DMS153 treated with DMSO at 0.1 percent for 48 hours (cell line): ENCODE data around the gene BCL3.
"Not testable (repeated sequence)": the region's sequence is repeated elsewhere in the genome, so short reads cannot be mapped to it uniquely, and the experiment has no call there.

Experiments
- DNase-seq: peaks from one replicate; lab custom pipeline; 2025; ENCODE audit not compliant: unreplicated experiment; lab: John Stamatoyannopoulos, UW

The BCL3 gene, protein sequence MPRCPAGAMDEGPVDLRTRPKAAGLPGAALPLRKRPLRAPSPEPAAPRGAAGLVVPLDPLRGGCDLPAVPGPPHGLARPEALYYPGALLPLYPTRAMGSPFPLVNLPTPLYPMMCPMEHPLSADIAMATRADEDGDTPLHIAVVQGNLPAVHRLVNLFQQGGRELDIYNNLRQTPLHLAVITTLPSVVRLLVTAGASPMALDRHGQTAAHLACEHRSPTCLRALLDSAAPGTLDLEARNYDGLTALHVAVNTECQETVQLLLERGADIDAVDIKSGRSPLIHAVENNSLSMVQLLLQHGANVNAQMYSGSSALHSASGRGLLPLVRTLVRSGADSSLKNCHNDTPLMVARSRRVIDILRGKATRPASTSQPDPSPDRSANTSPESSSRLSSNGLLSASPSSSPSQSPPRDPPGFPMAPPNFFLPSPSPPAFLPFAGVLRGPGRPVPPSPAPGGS

GRCh38 chr19:44748426-44749254 is at the start of gene BCL3:
TSS of gene BCL3 (plus strand) at chr19:44748708. CDS start at chr19:44748791, 83 bp downstream.
- DNase-seq: no peak

DNA sequence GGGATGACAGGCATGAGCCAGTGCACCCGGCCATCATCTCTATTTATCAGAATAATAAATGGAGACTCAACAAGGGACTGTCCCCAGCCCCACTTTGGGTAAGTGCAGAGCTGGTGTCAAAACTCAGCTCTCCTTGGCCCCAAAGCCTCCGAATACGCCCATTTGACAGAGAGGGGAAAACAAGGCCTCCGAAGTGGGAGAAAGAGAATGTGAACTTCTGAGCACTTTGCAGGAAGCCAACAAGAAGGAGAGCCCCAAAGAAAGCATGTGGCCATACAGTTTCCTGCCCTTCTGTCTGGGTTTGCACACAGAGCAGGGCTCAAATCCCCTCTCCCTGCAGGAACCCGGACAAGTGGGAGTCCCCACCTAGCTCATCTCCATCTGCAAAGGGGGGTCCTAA is 48.0 kb upstream of the BCL3 start:
- no peak for DNase-seq

GRCh38 chr19:44701228-44701627 is 47.3 kb upstream of the BCL3 start:
- no peak for DNase-seq

GRCh38 chr19:44702551-44703176 is 45.8 kb upstream of the BCL3 start:
- DNase-seq: no peak

- no peak for DNase-seq
Observed at GRCh38 chr19:44703336-44704078, 45.0 kb upstream of the BCL3 start.

- no peak for DNase-seq
Observed at GRCh38 chr19:44704982-44705381, 43.5 kb upstream of the BCL3 start.

- no peak for DNase-seq
Observed at GRCh38 chr19:44705502-44706010, 43.0 kb upstream of the BCL3 start.

- no peak for DNase-seq
Observed at GRCh38 chr19:44706506-44707236, 41.8 kb upstream of the BCL3 start.

- no peak for DNase-seq
Observed at GRCh38 chr19:44707794-44708193, 40.7 kb upstream of the BCL3 start.

- DNase-seq: no peak
Observed at GRCh38 chr19:44708940-44709339, 39.6 kb upstream of the BCL3 start.

- DNase-seq: not testable (repeated sequence)
Observed at GRCh38 chr19:44709434-44710266, 38.9 kb upstream of the BCL3 start.

GRCh38 chr19:44710483-44710882 is 38.0 kb upstream of the BCL3 start:
- DNase-seq: no peak

DNA sequence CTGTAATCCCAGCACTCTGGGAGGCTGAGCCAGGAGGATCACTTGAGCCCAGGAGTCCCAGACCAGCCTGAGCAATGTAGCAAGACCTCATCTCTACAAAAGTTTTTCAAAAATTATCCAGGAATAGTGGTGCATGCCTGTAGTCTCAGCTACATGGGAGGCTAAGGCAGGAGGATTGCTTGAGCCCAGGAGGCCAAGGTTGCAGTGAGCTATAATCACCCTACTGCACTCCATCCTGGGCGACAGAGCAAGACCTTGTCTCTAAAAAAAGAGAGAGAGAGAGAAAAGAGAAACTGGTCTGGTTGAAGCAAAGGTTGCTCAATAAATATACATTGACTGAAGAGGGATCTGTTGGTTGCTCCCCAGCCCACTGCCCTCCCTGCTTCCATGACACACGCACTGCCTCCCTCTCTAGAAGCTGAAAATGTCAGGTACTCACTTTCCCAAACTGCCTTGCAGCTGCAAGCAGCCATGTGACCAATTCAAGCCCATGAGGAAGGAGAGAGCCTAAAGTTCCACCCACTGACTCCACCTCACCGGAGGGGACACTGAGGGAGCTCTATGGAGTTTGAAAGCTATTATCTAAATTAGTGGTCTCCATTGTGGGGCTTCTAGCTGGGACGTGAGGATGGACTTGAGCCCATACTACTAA is 35.5 kb upstream of the BCL3 start:
- no peak for DNase-seq

GRCh38 chr19:44714597-44715169 is 33.8 kb upstream of the BCL3 start:
- no peak for DNase-seq

GRCh38 chr19:44717603-44718002 is 30.9 kb upstream of the BCL3 start:
- no peak for DNase-seq

GRCh38 chr19:44718441-44719261 is 29.9 kb upstream of the BCL3 start:
- no peak for DNase-seq

DNA sequence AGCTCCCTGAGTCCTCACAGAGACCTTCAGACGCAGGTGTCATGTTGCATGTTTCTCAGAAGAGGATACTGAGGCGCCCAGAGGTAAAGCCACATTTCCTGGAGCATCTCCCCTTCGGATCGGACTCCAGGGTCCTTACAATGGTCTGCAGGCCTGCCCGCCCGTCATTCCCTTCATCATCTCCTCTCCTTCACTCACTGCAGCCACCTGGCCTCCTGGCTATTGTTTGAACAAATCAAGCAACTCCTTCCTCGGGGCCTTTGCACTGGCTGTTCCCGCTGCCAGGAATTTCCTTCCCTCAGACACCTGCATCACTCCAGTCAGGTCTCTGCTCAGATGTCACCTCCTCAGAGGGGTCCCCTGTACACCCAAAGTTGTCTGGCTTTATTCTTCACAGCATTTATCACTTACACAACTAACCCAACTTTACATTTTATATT is 29.2 kb upstream of the BCL3 start:
- no peak for DNase-seq
